ENCODE data around the gene LZTS2.
A peak's percentile ranks its signal among the peaks of the same experiment; 100 is the strongest.

Gene LZTS2

DNA sequence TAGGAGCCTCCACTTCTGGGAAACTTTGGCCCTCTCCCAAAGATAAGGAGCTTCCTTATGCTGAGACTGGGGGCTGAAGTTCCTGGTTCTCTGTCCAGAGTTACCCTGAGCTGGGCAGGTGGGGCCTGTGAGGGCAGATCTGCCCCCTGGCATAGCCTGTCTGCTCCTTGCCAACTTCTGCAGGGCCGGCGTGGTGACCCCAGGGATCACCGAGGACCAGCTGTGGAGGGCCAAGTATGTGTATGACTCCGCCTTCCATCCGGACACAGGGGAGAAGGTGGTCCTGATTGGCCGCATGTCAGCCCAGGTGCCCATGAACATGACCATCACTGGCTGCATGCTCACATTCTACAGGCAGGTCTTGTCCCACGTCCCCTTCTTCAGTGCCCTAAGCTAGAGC is 35.7 kb downstream of the LZTS2 start:
- H3K4me3 ChIP-seq (ENCODE audit: low read length), result no peak overlapping the region
- DNase-seq (ENCODE audit: low read depth), result no peak
- TF ChIP-seq, protein P1, sequence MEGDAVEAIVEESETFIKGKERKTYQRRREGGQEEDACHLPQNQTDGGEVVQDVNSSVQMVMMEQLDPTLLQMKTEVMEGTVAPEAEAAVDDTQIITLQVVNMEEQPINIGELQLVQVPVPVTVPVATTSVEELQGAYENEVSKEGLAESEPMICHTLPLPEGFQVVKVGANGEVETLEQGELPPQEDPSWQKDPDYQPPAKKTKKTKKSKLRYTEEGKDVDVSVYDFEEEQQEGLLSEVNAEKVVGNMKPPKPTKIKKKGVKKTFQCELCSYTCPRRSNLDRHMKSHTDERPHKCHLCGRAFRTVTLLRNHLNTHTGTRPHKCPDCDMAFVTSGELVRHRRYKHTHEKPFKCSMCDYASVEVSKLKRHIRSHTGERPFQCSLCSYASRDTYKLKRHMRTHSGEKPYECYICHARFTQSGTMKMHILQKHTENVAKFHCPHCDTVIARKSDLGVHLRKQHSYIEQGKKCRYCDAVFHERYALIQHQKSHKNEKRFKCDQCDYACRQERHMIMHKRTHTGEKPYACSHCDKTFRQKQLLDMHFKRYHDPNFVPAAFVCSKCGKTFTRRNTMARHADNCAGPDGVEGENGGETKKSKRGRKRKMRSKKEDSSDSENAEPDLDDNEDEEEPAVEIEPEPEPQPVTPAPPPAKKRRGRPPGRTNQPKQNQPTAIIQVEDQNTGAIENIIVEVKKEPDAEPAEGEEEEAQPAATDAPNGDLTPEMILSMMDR (conservative IDR thresholded peaks at IDR 0.05; ENCODE audit: low read length), result no peak

DNA sequence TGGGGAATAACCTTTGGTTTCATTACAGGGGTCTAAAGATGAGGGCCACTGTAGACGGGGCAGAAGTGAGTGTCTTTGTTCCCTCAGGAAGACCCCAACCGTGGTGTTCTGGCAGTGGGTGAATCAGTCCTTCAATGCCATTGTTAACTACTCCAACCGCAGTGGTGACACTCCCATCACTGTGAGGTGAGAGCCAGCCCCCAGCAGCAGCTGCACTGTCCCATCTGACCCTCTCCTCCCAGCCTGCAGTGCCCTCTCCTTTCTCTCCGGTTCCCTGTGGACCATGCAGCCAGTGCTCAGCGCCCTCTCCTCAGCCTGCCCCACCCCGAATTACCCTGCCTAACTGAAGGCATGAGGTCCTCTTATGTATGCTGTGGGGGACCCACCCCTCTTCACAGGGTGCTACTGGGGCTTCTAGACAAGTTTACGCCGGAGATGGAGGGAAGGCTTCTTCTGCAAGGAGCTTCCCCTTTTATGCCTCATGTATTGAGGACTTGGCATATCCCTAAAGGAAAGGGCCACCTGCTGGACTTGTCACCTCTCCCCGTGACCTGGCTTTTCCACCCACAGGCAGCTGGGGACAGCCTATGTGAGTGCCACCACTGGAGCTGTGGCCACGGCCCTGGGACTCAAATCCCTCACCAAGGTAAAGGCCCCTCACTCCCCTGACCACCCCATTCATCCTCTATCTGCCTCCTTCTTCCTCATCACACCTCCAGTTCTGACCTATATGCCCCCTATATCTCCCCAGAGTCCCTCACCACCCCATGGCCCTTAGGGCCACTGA is 36.5 kb downstream of the LZTS2 start:
- DNase-seq (ENCODE audit: low read depth), result no peak
- no peak overlapping the region for H3K4me3 ChIP-seq (ENCODE audit: low read length)
- TF ChIP-seq, protein P1 (conservative IDR thresholded peaks at IDR 0.05; ENCODE audit: low read length), result no peak

DNA sequence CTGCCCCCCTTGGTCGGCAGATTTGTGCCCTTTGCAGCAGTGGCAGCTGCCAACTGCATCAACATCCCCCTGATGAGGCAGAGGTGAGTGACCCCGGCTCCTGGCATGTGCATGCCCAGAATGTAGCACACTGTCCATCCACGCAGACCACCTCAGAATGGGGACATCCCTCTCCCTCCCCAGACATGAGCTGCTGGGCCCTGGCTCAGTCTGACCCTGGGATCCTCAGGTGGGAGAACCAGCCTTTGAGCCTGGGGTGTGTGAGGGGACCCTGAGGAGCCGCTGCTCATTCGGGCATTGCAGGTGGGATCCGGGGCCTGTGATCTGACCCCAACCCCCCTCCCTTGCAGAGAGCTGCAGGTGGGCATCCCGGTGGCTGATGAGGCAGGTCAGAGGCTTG is 37.1 kb downstream of the LZTS2 start:
- no peak for DNase-seq (ENCODE audit: low read depth)
- no peak overlapping the region for H3K4me3 ChIP-seq (ENCODE audit: low read length)
- TF ChIP-seq, protein P1 (conservative IDR thresholded peaks at IDR 0.05; ENCODE audit: low read length), result no peak

DNA sequence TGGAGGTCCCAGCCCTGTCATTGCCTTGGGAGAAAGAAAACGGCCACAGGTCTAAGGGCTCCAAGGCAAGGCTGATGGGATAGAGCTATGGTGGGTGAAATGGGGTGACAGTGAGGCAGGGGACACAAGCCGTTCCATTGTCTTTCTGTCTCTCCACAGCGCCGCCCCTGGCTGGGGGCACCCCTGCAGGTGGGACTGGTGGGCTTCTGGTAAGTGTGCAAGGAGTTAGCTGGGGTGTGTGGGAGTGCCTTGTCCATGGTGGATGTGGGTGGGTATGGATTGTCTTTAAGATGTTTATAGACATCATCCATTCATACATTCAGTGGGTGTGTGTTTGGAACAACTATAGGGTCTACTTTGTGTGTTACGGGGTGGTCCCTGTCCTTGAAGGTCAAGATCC is 38.9 kb downstream of the LZTS2 start:
- TF ChIP-seq, protein P1 (conservative IDR thresholded peaks at IDR 0.05; ENCODE audit: low read length), result no peak
- H3K4me3 ChIP-seq (ENCODE audit: low read length), result no peak overlapping the region
- no peak for DNase-seq (ENCODE audit: low read depth)

DNA sequence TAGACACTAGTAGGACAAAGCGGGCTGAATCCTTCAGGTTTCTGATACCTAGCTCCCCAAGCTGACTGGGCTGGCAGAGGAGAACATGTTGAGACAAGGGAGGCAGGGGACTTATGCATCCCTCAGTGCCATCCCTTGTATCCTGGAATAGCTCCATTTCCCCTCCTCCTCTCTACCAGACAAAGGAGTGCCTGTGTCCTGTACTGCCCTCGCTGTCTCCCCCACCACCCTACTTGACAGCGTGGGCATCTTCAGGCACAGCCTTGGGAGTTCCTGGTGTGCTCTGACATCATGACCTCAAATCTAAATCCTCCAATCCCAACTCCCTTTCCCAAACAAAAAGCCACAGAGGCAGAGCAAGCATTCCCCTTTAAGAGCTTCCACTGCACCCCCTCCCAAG is 40.5 kb downstream of the LZTS2 start:
- no peak for DNase-seq (ENCODE audit: low read depth)
- TF ChIP-seq, protein P1 (conservative IDR thresholded peaks at IDR 0.05; ENCODE audit: low read length), result no peak
- no peak overlapping the region for H3K4me3 ChIP-seq (ENCODE audit: low read length)

DNA sequence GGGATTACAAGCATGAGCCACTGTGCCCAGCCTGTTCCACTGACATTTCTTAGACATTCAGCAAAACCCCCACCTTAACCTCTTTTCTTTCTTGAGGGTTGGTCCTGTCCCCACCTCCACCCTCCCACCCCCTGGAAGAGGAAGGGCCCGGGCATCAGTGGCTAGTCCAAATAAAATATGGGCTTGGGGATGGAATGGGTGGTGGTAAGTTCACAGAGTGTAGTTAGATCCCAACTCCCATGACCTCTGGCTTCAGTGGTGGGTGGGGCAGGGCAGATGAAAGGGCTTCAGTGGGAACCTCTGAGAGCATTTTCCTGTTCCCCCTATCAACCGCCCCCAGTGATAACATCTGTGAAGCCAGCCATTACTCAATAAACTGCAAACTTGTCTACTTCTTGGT is 41.2 kb downstream of the LZTS2 start:
- no peak for DNase-seq (ENCODE audit: low read depth)
- no peak overlapping the region for H3K4me3 ChIP-seq (ENCODE audit: low read length)
- TF ChIP-seq, protein P1 (conservative IDR thresholded peaks at IDR 0.05; ENCODE audit: low read length), result no peak

DNA sequence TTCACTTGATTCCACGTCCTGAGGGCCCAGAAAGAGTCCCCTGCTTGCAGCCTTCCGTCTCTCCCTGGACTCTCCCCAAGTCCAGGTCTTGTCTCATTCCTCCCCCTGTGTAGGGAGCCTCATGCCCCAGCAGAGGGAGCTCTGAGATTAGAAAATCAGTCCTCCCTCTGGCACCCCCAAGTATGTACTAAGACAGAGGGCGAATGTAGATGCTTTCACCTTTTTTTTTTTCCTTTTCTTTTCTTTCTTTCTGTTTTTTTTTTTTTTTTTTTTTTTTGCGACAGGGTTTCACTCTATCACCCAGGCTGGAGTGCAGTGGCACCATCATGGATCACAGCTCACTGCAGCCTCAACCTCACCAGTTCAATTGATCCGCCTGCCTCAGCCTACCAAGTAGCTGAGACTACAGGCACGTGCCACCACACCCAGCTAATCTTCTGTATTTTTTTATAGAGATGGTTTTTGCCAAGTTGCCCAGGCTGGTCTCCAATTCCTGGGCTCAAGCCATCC is 41.7 kb downstream of the LZTS2 start:
- DNase-seq (ENCODE audit: low read depth), result peak; percentile 89
- TF ChIP-seq, protein P1 (conservative IDR thresholded peaks at IDR 0.05; ENCODE audit: low read length), result peak; percentile 88
- no peak overlapping the region for H3K4me3 ChIP-seq (ENCODE audit: low read length)

Measured in AG10803 (cell line).